GM21737 (cell line): Measurements from ENCODE around the gene STAP2.
"Not testable (repeated sequence)": the region's sequence is repeated elsewhere in the genome, so short reads cannot be mapped to it uniquely, and the experiment has no call there.

Source experiments
- ATAC-seq: cut with Tn5 transposase; IDR thresholded peaks from one replicate; pipeline ENCODE4 v1.9.1; 2021; ENCODE audit warnings: mild to moderate bottlenecking, moderate library complexity; ENCODE audit not compliant: unreplicated experiment

STAP2 gene

DNA sequence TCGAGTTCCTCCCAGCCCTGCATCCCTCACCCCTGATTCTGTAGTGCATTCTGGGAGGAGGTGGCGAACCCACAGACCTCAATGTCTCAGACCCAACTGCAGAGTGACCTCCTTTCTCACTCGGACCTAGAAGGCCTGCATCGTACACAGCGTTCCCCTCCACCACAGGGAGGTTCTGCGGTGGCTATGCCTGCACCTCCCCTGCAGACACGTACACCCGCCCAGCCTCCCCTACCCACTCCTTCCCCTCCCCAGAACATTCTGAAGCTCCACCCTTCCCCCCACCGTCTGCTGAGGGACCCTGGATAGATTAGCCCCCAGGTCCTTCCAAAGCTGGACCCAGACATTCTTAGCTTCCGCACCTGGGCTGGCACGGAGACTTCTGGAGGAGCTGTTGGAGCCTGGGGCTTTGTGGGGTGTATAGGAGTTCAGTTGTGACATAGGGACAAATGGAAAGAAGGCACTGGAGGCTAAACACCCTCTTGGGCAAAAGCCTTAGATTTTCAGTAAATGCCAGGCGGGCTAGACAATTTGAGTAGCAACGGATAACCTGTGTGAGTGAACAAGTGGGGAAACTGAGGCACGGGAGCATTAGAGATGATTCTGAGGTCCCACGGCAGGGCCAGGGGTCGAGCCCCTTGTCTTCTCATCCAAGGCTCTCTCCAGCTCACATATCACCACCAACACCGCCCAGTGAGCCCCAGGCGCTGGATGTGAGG is 34.6 kb downstream of the STAP2 start:
- ATAC-seq: no peak

DNA sequence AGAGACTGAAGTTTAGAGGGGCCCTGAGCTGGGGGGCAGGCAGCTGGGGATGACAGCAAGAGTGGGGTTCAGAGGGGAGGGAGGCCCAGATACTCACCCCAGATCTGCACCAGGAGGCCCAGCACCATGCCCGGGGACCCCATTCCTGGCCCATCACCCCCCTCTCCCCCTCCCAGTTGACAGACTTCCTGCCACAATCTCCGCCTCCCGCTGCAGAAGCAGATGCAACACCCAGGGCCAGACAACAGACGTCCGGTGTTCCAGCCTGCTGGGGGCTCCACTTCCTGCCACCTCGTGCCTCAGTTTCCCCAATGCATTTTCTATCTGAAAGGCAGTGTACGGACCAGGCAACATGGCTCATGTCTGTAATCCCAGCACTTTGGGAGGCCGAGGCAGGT is 36.4 kb downstream of the STAP2 start, which contains the start of gene TMIGD2:
Gene TMIGD2 (minus strand): TSS at position 147 of the 398 bp plus-strand sequence. CDS start 4 bp downstream, at position 143.
- no peak for ATAC-seq

DNA sequence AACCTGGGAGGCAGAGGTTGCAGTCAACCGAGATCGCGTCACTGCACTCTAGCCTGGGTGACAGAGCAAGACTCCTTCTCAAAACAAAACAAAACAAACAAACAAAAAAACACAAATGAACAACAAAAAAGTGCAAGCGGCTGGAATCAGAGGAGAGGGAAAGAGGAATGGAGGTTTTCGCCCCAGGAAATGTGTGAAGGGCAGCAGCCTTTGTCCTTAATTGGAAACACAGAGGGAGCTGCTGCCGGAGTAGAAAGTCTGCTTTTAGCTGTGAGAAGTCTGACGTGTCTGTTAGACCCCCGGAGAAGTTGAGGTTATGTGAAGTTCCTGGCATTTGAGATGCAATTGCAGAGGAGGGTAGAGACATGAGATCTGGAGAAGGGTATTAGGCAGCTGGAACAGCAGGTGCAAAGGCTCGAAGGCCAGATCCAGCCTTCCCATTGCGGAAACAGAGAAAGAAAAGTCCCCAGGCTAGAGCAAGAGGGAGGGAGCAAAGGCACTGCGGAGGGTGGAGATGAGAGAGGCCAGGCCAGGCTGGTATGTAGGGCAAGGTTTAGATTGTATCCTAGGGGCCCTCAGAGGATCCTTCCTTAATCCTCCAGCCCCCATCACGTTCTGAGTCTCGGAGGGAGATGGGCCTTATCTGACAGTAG is 36.9 kb downstream of the STAP2 start:
- ATAC-seq: no peak

DNA sequence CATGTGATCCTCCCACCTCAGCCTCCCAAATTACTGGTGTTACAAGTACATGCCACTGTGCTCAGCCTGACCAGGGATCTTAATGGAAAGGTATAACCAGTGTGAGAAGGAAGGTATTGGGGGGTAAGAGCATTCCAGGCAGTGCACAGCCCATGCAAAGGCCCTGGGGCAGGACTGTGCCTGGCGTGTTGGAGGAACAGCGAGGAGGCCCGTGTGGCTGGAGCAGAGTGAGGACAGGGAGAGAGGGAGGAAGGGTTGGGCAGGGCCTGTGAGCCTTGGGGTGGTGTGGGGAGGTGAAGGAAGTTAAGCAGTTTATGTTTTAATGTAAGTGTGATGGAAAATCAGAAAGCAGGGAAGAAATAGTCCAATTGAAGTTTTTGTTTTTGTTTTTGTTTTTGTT is 38.0 kb downstream of the STAP2 start:
- ATAC-seq: no peak

DNA sequence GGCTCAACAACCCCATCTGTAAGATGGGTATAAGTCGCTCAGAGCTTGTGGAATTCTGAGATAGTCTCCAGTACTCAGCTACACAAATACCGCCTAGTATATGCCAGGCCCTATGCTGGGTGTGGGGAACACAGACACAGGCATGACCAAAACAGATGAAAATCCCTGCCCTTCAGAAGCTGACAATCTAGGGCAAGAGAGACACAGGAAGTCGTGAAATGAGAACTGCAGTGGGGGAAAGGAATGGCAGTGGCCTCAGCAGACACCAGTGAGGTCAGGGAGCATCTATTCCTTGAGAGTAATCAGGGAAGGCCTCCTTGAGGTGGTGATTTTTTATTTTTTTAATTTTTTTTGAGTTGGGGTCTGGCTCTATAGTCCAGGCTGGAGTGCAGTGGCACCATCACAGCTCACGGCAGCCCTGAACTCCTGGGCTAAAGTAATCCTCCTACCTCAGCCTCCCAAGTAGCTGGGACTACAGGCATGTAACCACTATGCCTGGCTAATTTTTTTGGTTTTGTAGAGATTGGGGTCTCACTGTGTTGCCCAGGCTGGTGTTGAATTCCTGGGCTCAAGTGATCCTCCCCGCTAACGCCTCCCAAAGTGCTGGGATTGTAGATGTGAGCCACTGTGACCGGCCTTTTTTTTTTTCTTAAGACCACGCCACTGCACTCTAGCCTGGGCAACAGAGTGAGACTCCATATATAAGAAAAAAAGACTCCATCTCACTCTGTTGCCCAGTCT is 39.6 kb downstream of the STAP2 start:
- no peak for ATAC-seq

DNA sequence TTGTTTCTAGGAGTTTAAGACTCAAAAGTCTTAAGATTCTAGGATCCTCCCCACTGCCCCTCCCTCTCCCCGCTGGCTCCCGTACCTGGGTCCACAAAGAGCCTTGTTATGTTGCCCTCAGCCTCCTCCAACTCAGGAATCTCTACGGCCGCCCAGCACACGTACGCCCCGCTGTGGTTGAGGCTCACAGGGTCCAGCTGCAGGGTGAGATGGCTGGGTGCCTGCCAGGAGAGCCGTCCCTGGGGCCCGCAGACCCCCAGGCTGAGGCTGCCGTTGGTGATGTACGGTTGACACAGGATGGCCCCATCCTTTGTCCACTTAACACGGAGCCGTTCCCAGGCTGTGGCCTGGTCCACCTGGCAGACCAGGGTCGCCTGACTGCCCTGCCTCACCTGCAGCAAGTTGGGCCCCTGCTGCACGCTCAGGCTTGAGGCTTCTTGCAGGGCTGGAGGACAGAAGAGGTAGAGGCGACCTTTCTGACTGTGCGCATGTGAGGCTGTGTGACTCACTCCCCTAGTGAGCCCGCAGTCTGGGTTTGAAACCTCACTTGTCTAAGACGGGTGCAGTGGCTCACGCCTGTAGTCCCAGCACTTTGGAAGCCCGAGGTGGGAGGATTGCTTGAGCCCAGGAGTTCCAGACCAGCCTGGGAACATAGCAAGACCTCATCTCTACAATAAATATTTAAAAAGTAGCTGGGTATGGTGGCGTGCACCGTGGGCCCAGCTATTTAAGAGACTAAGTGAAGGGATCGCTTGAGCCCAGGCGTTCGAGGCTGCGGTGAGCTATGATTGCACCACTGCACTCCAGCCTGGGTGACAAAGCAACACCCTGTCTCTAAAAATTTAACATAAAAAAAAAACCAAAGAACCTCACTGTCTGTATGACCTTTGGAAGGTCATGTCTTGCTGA is 40.5 kb downstream of the STAP2 start:
- no peak for ATAC-seq

DNA sequence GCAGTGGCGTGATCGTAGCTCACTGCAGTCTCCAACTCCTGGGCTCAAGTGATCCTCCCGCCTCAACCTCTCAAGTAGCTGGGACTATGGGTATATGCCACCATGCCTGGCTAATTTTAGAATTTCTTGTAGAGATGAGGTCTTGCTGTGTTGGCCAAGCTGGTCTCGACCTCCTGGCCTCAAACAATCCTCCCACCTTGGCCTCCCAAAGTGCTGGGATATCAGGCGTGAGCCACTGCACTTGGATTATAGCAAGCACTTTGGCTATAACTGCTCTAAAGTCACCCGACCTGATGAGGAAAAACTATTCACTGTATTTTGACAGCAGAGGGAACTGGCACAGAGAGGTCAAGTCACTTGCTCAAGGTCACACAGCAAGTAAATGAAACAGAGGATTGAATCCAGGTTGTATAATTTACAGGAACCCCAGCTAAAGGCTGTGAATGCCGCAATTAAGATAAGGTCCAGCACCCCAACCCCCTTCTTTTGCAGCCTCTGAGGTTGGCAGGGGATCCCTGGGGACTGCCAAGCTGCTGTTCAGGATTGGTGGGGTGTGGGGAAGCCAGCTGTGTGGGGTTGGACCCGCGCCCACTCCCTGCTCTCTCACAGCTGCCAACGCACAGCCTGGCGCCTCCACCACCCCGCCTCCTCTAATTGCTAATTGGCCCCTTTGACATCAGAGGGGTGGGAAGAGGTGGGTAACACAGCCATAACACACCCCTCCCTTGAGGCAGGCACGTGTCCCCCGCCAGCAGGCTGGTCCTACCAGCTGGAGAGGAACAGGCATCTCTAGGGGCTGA is 42.5 kb downstream of the STAP2 start:
- ATAC-seq: no peak

DNA sequence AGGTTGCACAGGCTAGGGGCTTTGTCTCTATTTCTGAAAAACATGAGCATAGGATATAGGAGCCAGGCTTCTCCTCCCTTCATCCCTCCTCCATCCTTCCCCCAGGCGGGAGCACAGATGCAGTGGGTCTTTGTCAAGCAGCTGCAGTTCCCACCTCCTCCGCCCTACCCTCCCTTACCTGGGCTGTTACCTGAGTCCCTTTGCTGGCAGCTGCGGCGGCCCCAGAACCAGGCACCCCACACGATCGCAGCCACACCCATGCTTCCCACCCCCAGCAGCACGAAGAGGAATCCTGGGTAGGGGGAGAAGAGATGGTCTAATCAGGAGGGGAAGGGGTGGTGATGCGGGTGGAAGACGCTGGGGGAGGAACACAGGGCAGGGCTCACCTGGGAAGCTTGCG is 44.2 kb downstream of the STAP2 start:
- no peak for ATAC-seq

DNA sequence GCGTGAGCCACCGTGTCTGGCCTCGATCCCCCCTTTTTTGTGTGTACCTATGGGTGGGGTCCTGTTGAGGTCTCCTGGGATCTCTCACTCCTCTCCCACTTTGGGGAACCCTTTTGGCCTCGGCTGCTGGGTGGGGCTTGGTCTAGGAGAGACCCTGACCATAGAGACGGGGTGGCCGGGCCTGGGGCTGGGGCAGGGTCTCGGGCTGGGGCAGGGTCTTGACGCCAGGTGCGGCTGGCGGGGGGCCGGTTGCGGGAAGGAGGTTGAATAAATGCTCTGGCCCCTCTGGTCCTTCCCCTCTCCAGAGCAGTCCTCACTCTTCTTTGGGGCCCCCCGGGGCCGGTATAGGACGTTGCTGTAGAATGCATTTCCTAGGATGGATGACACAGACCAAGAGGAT is 46.1 kb downstream of the STAP2 start:
- no peak for ATAC-seq

DNA sequence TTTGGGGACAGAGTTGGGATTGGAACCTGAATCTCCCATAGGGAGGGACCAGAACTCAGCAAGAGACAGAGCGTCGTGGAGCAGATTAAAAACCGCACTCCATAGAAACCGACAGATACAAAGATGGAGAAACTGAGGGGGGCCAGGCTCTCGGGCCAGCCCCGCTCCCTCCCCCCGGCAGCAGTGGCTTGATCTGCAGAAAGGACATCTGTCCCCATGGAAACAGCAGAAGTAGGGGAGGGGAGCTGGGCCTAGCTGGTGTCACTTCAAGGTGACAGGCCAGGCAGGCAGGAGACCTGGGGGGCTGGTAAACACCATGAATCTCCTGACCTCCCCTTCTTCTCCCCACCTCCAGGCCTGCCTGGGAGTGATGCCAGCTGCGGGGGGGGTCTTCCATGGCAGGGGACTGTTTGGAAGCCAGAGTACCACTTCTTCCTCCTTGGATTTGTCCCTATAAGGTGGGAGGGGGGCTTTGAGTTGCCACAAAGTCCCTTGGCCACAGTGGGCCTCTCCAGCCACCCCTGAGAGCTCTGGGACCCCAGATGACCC is 47.4 kb downstream of the STAP2 start:
- no peak for ATAC-seq

DNA sequence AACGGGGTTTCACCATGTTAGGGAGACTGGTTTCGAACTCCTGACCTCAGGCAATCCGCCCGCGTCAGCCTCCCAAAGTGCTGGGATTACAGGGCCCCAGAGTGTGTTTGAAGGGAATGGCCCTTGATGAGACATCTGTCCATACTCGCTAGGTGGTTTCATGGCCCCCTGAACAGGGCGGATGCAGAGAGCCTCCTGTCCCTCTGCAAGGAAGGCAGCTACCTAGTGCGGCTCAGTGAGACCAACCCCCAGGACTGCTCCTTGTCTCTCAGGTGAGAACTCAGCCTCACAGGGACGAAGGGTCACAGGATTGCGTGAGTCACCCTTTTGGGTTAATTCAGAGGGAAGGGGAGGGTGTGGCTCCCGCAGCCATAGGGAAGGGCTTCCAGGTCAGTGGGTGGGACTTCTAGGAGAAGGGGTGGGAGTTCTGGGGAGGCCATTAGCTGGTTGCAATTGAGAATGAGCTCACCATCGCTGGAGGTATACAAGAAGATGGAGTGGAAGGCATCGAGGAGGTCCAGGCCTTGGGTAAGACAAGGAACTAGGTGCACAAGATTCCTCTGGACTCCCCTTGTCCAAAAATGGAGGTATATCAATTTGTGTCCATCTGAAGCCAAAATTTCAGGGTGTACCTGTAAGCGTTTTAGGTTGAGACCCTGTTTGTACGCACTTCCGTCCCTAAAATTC is 50.4 kb downstream of the STAP2 start:
- no peak for ATAC-seq

DNA sequence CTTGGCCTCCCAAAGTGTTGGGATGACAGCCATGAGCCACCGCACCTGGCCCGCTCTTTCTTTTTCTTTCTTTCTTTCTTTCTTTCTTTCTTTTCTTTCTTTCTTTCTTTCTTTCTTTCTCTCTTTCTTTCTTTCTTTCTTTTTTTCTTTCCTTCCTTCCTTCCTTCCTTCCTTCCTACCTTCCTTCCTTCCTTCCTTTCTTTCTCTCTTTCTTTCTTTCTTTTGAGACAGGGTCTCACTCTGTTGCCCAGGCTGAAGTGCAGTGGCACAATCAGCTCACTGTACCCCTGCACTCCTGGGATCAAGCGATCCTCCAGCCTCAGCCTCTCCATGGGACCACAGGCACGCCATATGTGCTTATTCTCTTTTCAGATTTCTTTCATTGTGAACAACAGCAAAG is 52.5 kb downstream of the STAP2 start:
- ATAC-seq: not testable (repeated sequence)

DNA sequence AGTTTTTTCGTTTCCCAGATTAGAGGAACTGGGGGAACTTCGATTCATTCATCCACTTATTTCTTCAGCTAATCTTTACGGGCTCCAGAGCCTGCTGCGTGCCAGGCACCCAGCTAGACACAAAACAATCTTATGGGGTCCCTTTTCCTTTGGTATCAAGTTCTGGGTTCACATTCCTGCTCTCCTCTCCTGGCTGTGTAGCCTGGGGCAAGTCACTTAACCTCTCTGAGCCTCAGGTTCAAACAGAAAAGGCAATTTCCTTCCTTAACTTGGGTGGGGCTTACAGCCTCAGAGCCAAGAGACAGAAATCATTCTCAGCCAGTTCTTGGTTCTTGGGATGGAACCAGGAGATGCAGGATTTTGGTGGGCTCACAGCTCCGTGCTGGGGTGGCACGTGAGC is 53.7 kb downstream of the STAP2 start:
- no peak for ATAC-seq

DNA sequence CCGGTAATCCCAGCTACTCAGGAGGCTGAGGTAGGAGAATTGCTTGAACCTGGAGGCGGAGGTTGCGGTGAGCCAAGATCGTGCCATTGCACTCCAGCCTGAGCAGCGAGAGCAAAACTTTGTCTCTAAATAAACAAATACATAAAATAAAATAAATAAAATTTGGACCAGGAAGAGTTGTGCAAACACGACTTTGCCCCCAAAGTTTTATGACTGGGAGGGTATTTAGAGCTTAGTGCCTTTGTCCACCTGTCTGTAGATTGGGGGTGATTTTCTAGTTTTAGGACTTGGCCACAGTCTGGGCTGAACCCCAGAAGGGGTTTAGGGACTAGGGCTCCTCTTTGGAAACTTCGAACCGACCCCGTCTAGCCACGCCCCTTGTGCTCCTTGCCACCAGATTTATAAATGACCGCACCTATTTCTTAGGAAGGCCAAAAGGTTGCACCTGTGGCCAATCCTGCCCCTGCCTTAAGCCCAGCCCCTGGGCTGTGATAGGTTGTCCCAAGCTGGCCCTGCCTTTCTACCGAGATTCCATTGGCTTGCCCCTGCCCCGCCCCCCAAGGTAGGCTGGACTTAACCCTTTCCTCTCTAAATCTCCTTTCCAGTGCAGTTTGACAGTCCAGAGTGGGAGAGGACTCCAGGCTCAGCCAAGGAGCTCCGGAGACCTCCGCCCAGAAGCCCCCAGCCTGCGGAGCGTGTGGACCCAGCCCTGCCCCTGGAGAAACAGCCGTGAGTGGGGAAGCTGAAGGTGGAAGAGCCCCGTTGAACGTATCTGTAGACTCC is 54.3 kb downstream of the STAP2 start:
- ATAC-seq: no peak

DNA sequence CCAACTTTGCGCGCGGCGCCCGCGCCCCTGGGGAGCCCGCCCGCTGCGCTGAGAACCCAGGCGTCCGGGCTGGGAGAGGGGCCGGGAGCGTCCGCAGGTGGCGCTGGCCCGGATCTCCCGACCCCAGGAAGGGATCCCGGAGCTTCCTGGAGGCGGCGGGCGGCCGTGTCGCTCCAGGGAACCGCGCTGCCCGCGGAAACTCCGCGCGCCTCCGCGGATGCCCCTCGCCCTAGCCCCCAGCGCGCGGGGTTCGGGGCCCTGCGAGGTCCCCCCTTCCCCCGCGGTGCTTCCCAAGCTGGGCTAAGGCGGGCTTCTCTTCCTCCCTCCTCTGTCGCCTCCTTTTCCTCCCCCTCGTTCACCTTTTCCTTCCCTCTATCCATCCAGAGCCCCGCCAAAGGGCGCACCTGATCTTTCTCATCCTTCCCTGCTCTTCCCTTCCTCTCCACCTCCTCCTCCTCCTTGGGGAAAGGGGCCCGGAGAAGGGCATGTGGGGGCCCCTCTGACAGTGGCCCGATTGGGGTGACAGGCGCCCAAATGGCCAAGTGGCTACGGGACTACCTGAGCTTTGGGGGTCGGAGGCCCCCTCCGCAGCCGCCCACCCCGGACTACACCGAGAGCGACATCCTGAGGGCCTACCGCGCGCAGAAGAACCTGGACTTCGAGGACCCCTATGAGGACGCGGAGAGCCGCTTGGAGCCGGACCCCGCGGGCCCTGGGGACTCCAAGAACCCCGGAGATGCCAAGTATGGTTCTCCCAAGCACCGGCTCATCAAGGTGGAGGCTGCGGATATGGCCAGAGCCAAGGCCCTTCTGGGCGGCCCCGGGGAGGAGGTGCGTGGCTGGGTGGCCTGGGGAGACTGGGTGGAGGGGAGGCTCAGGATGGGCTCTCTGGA is 58.9 kb downstream of the STAP2 start:
- no peak for ATAC-seq

DNA sequence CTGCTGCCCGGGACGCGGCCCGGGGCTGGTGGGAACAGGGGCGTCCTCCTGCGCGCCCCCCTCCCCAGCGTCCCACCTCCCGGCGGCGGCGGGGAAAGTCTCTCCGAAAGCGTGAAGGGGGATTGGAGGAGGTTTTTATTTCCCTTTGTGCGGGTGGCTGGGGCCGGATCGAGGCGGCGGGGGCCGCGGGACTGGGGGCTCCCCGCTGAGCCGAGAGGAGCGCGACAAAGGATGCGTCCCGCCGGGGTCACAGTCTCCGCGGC is 59.4 kb downstream of the STAP2 start:
- ATAC-seq: no peak

DNA sequence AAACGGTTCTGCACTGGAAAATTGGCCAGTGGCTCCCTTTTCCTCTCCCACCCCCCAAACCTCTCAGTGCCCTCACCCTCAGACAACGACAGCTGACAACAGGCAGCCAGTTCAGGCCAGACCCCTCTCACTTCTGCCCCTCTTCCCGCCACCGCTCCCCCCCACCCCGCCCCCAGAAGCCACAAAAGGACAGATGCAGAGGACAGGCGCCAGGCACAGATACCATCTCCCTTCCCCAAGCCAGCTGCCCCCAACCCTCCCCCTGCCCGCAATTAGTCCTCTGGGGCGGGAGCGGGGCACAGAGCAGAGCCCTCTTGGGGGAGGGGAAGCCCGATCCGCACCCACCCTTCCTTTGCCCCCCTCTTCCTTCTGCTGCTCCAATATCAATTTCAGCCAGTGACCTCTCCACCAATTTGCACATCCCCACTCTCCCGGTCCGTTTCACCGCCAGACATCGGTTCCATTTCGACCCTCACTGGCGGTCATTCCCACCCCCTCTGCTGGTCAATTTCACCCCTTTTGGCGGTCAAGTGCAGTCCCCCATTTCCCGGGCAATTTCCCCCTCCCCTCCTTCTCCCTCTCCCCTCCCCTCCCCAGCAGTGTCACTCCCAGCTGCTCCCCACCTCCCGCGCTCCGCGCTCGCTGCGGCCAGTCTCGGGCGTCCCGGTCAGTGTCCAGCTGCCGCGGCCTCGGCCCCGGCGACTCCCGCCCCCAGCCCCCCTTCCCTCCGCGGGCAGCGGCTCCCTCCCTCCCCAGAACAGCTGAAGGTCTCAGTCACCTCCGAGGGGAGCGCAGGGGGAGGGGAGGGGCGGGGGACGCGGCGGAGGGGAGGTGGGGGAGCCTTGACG is 60.0 kb downstream of the STAP2 start, which contains the start of gene SHD:
Gene SHD (plus strand): TSS at position 848 of the 848 bp plus-strand sequence. CDS start 798 bp downstream, outside the sequence.
- no peak for ATAC-seq
